Uterus (tissue), 2 donors: ENCODE data around the gene COL23A1.

Experiments
- POLR2A ChIP-seq, 2 donors: fragments of 450-650 bp; IDR thresholded peaks; one replicate each; pipeline ENCODE4 v1.6.1; 2016; ENCODE audit warnings: antibody characterized with exemption in 2 of 2, mild to moderate bottlenecking in 1 of 2, moderate library complexity in 1 of 2
- TF ChIP-seq, protein P1 (sequence below), 4 experiments: fragments of 200-600 bp in 2 of 4; fragments of 450-650 bp in 2 of 4; sonication (generic) in 2 of 4; IDR thresholded peaks; one replicate each; pipeline ENCODE4 v1.5.1; 2016 to 2019; ENCODE audit warnings: antibody characterized with exemption in 4 of 4, mild to moderate bottlenecking in 2 of 4, moderate library complexity in 1 of 4

DNA sequence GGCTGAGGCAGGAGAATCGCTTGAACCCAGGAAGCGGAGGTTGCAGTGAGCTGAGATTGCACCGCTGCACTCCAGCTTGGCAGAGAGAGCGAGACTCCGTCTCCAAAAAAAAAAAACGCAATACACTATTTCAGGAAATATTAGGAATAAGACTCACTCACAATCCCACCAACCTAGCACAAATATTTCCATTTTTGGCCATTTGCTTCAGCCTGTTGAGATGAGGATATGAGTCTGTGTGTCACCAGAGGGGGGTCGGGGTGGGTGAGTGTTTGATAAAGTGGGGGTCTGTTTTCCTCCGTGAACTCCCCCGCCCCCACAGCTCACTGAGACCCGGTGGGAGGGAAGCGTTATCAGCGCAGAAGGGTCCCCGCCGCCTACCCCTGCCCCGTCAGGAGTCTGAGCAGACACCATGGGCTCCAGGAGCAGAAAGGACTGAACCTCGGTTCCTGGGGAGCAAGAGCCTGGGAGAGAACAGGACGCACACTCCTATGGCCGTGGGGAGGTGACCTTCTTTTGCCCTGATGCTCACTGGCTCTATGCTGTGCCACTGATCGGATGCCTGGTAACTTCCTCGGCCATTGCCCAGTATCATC, 203.8 kb downstream of the COL23A1 start:
- TF ChIP-seq, protein P1, sequence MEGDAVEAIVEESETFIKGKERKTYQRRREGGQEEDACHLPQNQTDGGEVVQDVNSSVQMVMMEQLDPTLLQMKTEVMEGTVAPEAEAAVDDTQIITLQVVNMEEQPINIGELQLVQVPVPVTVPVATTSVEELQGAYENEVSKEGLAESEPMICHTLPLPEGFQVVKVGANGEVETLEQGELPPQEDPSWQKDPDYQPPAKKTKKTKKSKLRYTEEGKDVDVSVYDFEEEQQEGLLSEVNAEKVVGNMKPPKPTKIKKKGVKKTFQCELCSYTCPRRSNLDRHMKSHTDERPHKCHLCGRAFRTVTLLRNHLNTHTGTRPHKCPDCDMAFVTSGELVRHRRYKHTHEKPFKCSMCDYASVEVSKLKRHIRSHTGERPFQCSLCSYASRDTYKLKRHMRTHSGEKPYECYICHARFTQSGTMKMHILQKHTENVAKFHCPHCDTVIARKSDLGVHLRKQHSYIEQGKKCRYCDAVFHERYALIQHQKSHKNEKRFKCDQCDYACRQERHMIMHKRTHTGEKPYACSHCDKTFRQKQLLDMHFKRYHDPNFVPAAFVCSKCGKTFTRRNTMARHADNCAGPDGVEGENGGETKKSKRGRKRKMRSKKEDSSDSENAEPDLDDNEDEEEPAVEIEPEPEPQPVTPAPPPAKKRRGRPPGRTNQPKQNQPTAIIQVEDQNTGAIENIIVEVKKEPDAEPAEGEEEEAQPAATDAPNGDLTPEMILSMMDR (IDR thresholded peaks at IDR 0.05) = no peak
- no peak for TF ChIP-seq POLR2A (IDR thresholded peaks at IDR 0.05)
